Fibroblast of skin of right quadriceps (primary cell): ENCODE data around the gene SPEG.
A peak's percentile ranks its signal among the peaks of the same experiment; 100 is the strongest.

Experiments
- DNase-seq: peaks from one replicate; pipeline ENCODE4 v3.0.0-alpha.2; 2013

The SPEG gene

DNA sequence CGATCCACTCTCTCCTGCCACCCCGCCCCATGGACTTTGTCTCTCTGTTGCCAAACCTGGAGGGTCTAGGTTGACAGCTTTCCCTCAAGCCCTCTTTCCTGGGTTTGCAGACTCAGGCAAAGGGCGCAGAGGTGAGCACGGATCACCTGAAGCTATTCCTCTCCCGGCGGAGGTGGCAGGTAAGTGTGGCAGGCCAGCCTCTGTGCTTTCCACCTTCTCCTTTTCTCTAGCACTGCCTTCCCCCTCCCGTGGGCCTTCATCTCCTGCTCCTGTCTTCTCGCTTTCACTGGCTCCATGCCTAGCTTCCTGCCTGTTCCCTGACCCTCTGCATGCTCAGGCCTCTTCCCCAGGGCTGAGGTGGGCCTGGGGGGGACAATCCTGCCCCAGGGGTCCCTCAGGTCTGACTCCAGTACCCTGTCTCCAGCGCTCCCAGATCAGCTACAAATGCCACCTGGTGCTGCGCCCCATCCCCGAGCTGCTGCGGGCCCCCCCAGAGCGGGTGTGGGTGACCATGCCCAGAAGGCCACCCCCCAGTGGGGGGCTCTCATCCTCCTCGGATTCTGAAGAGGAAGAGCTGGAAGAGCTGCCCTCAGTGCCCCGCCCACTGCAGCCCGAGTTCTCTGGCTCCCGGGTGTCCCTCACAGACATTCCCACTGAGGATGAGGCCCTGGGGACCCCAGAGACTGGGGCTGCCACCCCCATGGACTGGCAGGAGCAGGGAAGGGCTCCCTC lies 48.2 kb downstream of the SPEG start:
- DNase-seq, result no peak

DNA sequence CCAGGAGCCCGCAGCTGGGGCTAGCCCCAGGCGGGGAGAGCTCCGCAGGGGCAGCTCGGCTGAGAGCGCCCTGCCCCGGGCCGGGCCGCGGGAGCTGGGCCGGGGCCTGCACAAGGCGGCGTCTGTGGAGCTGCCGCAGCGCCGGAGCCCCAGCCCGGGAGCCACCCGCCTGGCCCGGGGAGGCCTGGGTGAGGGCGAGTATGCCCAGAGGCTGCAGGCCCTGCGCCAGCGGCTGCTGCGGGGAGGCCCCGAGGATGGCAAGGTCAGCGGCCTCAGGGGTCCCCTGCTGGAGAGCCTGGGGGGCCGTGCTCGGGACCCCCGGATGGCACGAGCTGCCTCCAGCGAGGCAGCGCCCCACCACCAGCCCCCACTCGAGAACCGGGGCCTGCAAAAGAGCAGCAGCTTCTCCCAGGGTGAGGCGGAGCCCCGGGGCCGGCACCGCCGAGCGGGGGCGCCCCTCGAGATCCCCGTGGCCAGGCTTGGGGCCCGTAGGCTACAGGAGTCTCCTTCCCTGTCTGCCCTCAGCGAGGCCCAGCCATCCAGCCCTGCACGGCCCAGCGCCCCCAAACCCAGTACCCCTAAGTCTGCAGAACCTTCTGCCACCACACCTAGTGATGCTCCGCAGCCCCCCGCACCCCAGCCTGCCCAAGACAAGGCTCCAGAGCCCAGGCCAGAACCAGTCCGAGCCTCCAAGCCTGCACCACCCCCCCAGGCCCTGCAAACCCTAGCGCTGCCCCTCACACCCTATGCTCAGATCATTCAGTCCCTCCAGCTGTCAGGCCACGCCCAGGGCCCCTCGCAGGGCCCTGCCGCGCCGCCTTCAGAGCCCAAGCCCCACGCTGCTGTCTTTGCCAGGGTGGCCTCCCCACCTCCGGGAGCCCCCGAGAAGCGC lies 49.1 kb downstream of the SPEG start:
- DNase-seq, result no peak

GRCh38 chr2:219484343-219485200 lies 49.9 kb downstream of the SPEG start:
- DNase-seq, result no peak

- no peak for DNase-seq
Measured at GRCh38 chr2:219485201-219485580, 50.5 kb downstream of the SPEG start.

DNA sequence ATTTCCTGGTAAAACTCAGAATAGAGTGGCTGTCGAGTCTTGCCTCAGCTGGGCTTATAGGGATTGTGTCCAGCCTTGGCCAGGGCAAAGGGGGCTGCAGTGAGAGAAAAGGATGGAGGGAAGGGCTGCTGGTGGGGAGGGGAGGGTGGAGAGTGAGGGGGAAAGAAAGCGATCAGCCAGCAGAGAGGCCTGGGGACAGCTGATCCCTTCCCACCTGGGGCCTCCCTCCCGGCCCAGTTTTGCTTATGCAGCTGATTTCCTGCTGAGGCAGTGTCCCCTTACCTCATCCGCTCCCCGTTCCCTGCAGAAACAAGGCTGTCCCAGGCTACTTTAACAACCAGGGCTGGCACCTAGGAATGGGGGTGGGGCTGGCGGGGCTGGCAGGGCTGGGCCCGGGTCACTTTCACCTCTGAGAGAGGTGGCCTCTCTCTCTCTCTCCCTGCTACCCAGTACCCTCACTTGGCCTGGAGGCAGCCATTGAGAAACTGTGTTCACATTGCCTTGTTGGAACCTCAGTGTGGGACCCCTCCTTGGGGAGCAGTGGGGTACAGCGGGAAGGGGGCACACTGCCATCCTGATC lies 51.8 kb downstream of the SPEG start:
- no peak for DNase-seq

GRCh38 chr2:219488149-219488843 lies 53.7 kb downstream of the SPEG start:
- DNase-seq, result no peak

DNA sequence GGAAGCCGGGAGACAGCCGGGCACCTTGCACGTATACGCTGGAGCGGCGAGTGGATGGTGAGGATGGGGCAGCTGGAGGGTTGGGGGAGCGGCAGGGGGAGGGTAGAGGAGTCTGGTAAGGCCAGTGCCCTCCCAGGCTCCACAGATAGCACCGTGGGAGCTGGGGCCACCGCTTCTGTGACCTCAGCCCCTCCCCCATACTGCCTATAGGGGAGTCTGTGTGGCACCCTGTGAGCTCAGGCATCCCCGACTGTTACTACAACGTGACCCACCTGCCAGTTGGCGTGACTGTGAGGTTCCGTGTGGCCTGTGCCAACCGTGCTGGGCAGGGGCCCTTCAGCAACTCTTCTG lies 54.2 kb downstream of the SPEG start:
- DNase-seq, result no peak

DNA sequence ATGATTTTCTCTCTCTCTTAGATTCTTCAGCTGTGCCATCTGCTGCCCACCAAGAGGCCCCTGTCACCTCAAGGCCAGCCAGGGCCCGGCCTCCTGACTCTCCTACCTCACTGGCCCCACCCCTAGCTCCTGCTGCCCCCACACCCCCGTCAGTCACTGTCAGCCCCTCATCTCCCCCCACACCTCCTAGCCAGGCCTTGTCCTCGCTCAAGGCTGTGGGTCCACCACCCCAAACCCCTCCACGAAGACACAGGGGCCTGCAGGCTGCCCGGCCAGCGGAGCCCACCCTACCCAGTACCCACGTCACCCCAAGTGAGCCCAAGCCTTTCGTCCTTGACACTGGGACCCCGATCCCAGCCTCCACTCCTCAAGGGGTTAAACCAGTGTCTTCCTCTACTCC lies 54.7 kb downstream of the SPEG start:
- no peak for DNase-seq

DNA sequence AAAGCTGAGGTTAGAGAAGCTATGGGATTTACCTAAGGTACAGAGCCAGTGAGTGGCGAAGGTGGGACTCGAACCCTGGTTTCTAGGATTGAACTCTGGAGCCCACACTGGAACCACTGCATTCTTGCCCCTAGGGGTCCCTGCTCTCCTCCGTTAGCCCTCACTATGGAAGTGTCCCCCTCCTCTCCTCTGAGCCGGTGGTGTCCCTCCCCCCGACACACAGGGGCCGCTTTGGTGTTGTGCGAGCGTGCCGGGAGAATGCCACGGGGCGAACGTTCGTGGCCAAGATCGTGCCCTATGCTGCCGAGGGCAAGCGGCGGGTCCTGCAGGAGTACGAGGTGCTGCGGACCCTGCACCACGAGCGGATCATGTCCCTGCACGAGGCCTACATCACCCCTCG lies 55.5 kb downstream of the SPEG start:
- no peak for DNase-seq

DNA sequence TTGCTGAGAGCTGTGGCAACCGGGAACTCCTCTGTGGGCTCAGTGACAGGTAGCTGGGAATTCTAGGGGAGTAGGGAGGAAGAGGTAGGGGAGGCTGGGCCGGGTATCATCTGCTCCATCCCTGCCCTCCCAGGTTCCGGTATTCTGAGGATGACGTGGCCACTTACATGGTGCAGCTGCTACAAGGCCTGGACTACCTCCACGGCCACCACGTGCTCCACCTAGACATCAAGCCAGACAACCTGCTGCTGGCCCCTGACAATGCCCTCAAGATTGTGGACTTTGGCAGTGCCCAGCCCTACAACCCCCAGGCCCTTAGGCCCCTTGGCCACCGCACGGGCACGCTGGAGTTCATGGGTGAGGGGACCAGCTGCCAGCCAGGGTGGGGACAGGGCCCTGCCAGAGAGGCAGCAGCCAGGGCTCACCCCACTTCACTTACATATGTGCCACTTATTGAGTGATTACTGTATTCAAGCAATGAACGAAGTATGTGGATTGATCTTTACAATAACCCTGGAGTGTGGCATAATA lies 56.0 kb downstream of the SPEG start:
- no peak for DNase-seq

DNA sequence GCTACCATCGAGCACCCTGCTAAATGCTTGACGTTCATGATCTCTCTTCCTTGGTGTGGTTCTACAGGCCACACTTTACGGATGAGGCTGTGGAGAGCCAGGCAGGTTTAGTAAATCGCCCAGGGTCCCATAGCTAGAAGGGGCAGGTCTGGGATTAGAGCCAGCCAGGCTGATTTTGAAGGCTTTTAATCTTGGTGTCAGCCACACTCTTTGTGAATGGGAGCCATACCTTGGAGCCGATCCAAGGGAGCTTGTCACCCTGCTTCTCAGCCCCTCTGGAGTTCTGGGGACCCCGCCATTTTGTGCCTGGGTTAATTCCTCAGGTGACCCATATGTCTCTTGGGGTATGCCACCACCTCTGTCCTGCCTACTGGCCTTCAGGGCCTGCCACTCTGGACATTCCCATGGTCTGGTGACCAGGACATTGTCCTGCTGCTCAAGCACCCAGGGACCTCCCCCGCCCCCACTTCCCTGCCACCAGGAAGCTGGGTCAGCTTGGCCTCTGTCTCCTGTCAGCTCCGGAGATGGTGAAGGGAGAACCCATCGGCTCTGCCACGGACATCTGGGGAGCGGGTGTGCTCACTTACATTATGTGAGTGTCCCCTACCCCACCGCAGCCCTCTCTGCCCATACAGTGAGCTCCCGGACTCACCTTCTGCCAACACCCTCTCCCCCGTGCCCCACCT lies 56.8 kb downstream of the SPEG start:
- DNase-seq, result no peak

DNA sequence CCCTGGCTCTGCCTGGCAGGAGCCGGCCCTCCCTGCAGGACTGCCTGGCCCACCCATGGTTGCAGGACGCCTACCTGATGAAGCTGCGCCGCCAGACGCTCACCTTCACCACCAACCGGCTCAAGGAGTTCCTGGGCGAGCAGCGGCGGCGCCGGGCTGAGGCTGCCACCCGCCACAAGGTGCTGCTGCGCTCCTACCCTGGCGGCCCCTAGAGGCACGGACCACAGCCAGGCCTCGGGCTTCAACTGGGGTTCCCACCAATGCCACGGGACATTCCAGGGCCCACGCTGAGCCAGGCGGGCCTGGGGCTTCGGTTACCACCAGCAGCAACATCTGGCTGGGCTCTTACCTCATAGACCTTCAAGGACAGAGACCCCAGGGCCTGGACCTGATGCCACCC lies 57.9 kb downstream of the SPEG start:
- no peak for DNase-seq

- no peak for DNase-seq
Measured at GRCh38 chr2:219493086-219493485, 58.4 kb downstream of the SPEG start.

DNA sequence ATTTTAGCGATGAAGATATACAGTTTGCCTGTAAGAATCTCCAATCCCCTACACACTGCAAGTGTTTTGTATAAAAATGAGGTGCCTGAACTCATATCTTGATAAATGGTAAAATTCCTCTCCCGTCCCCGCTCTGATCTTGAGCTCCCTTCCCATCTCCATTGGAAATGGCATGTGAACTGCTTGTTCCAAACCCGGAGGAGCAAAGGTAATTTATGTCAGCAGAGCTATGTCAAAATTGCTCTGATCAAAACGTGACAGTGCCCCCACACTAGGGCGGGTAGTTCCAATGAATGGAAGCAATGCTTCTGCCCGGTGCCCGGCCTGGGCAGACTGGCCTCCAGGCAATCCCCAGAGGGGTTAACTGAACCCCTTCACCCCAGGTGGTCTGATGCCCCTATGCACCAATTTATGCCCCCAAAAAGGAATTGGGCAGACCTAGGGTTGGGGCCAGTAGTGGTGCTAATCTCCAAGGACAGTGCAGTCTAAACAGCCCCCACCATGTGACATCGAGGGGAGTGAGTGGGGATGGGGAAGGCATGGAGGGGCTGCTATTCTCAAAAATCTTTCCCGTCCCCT lies 60.4 kb downstream of the SPEG start:
- DNase-seq, result no peak

DNA sequence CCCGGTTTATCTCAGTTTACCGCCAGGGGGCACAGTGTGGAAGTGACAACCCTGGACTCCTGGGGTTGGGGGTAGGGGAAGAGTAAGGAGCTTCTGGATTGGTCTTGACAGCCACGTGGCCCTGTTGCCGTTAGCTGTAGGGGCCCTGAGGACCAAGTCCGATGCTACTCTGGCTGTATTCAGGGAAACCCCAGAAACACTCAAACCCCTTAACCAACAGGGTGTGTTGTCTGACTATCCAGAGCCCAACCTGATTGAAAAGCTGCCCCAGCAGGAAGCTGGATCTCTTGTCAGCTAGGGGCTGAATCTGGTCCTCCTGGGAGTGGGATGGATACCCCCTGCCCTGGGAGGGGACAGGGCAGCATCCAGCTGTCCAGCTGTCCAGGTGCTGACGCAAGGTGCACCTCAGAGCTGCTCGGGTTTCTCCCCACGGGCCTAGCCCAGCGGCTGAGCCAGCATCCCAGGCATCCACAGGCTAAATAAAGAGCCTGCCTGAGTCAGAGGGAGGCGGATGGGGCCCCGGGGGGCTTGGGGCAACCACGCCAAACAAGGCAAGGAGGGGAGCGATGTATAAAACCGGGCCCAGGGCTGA lies 61.0 kb downstream of the SPEG start:
- DNase-seq, result peak; percentile 82

DNA sequence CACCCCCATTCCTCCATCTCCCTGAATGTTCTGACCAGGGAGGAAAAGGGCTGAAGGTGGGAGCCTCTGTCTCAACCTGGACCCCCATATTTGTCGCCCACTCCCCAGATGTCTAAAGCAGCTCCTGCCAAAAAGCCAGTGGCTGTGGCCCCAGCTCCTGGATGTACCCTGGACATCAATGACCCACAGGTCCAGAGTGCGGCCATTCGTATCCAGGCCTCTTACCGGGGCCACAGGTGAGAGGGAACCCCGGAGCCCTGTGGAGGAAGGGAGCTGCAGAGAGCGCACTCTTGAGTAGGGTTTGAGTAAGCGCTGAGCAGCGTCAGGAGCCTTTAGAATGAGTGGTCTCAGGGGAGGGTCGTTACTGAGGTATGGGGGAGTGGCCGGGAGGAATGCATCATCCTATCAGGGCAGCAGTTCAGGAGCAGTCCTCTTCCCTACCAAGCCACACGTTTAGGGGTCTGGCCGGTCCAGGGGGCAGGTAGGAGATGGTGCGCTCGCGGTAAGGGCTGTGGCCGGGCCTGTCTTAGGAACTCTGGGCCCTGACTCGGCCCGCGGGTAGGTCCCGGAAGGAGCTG lies 61.7 kb downstream of the SPEG start:
- no peak for DNase-seq

GRCh38 chr2:219496825-219497494 lies 62.3 kb downstream of the SPEG start:
- DNase-seq, result no peak

GRCh38 chr2:219497495-219498279 lies 63.0 kb downstream of the SPEG start:
- DNase-seq, result peak; percentile 51
